ENCODE measurements around the gene MPST. TPM values are rescaled to one million over a fixed set of nuclear protein-coding genes. Genes with fewer than 3 reads are reported as not detected.

Gene MPST
- total RNA-seq, 1 experiment from 2014 or later: 201 TPM

GRCh38 chr22:37053310-37054055, 33.9 kb downstream of the MPST start:
- Histone ChIP-seq H3K27me3 (ENCODE audit: control insufficient read depth, insufficient read depth, low read length) (peaks cover 2% of the 10 kb centered on the region; the same call in 1 of the 2 replicates), H3K4me3 (ENCODE audit: insufficient read depth, low read depth, low read length) (no peak overlapping the region), H3K36me3 (replicated peaks; ENCODE audit: control insufficient read depth, insufficient read depth, low read length) (peaks cover 4% of the 10 kb centered on the region)
- DNase-seq: no peak

GRCh38 chr22:37054056-37054395, 34.5 kb downstream of the MPST start:
- Histone ChIP-seq H3K4me3 (ENCODE audit: insufficient read depth, low read depth, low read length) (no peak overlapping the region), H3K36me3 (replicated peaks; ENCODE audit: control insufficient read depth, insufficient read depth, low read length) (peaks cover 4% of the 10 kb centered on the region), H3K27me3 (ENCODE audit: control insufficient read depth, insufficient read depth, low read length) (peaks cover 2% of the 10 kb centered on the region; the same call in 1 of the 2 replicates)
- DNase-seq: no peak

- H3K27me3 ChIP-seq (ENCODE audit: control insufficient read depth, insufficient read depth, low read length): peaks cover 2% of the 10 kb centered on the region; the same call in 1 of the 2 replicates
- peaks cover 4% of the 10 kb centered on the region for H3K36me3 ChIP-seq (replicated peaks; ENCODE audit: control insufficient read depth, insufficient read depth, low read length)
- DNase-seq: no peak
- no peak overlapping the region for H3K4me3 ChIP-seq (ENCODE audit: insufficient read depth, low read depth, low read length)
Observed at GRCh38 chr22:37054600-37055365, 35.2 kb downstream of the MPST start.

GRCh38 chr22:37056246-37056645, 36.7 kb downstream of the MPST start:
- DNase-seq: no peak
- peaks cover 4% of the 10 kb centered on the region for H3K36me3 ChIP-seq (replicated peaks; ENCODE audit: control insufficient read depth, insufficient read depth, low read length)
- no peak overlapping the region for H3K4me3 ChIP-seq (ENCODE audit: insufficient read depth, low read depth, low read length)
- H3K27me3 ChIP-seq (ENCODE audit: control insufficient read depth, insufficient read depth, low read length): peaks cover 2% of the 10 kb centered on the region; the same call in 1 of the 2 replicates

GRCh38 chr22:37057226-37057625, 37.7 kb downstream of the MPST start:
- Histone ChIP-seq H3K27me3 (ENCODE audit: control insufficient read depth, insufficient read depth, low read length) (peaks cover under 1% of the 10 kb centered on the region; the same call in 1 of the 2 replicates), H3K36me3 (replicated peaks; ENCODE audit: control insufficient read depth, insufficient read depth, low read length) (peaks cover 4% of the 10 kb centered on the region), H3K4me3 (ENCODE audit: insufficient read depth, low read depth, low read length) (no peak overlapping the region)
- DNase-seq: no peak

GRCh38 chr22:37057796-37058510, 38.4 kb downstream of the MPST start:
- peaks cover 4% of the 10 kb centered on the region for H3K36me3 ChIP-seq (replicated peaks; ENCODE audit: control insufficient read depth, insufficient read depth, low read length)
- no peaks in the 10 kb centered on the region for H3K27me3 ChIP-seq (ENCODE audit: control insufficient read depth, insufficient read depth, low read length)
- no peak for DNase-seq
- no peak overlapping the region for H3K4me3 ChIP-seq (ENCODE audit: insufficient read depth, low read depth, low read length)

- no peaks in the 10 kb centered on the region for H3K27me3 ChIP-seq (ENCODE audit: control insufficient read depth, insufficient read depth, low read length)
- H3K36me3 ChIP-seq (replicated peaks; ENCODE audit: control insufficient read depth, insufficient read depth, low read length): peaks cover 4% of the 10 kb centered on the region
- H3K4me3 ChIP-seq (ENCODE audit: insufficient read depth, low read depth, low read length): no peak overlapping the region
Observed at GRCh38 chr22:37058917-37059701, 39.6 kb downstream of the MPST start.

GRCh38 chr22:37059876-37060449, 40.4 kb downstream of the MPST start:
- DNase-seq: no peak
- no peaks in the 10 kb centered on the region for H3K27me3 ChIP-seq (ENCODE audit: control insufficient read depth, insufficient read depth, low read length)
- peaks cover 4% of the 10 kb centered on the region for H3K36me3 ChIP-seq (replicated peaks; ENCODE audit: control insufficient read depth, insufficient read depth, low read length)
- H3K4me3 ChIP-seq (ENCODE audit: insufficient read depth, low read depth, low read length): no peak overlapping the region

More at GRCh38 chr22:37058917-37059701, 39.6 kb downstream of the MPST start:
- DNase-seq: peak; percentile 77

- DNase-seq: no peak
- Histone ChIP-seq H3K27me3 (ENCODE audit: control insufficient read depth, insufficient read depth, low read length) (peaks cover 5% of the 10 kb centered on the region), H3K4me3 (ENCODE audit: insufficient read depth, low read depth, low read length) (no peak overlapping the region), H3K36me3 (replicated peaks; ENCODE audit: control insufficient read depth, insufficient read depth, low read length) (peaks cover 4% of the 10 kb centered on the region)
Observed at GRCh38 chr22:37060801-37061610, 41.5 kb downstream of the MPST start.

- DNase-seq: no peak
- Histone ChIP-seq H3K36me3 (replicated peaks; ENCODE audit: control insufficient read depth, insufficient read depth, low read length) (peaks cover 3% of the 10 kb centered on the region), H3K27me3 (ENCODE audit: control insufficient read depth, insufficient read depth, low read length) (peaks cover 5% of the 10 kb centered on the region), H3K4me3 (ENCODE audit: insufficient read depth, low read depth, low read length) (no peak overlapping the region)
Observed at GRCh38 chr22:37061611-37062375, 42.3 kb downstream of the MPST start.

GRCh38 chr22:37062376-37062675, 42.8 kb downstream of the MPST start:
- H3K4me3 ChIP-seq (ENCODE audit: insufficient read depth, low read depth, low read length): no peak overlapping the region
- H3K27me3 ChIP-seq (ENCODE audit: control insufficient read depth, insufficient read depth, low read length): peaks cover 6% of the 10 kb centered on the region
- no peaks in the 10 kb centered on the region; the same call in none of the 2 replicates for H3K36me3 ChIP-seq (replicated peaks; ENCODE audit: control insufficient read depth, insufficient read depth, low read length)
- peak; percentile 86 for DNase-seq

- H3K4me3 ChIP-seq (ENCODE audit: insufficient read depth, low read depth, low read length): no peak overlapping the region
- H3K27me3 ChIP-seq (ENCODE audit: control insufficient read depth, insufficient read depth, low read length): peaks cover 8% of the 10 kb centered on the region
- no peaks in the 10 kb centered on the region; the same call in 1 of the 2 replicates for H3K36me3 ChIP-seq (replicated peaks; ENCODE audit: control insufficient read depth, insufficient read depth, low read length)
- peak; percentile 75 for DNase-seq
Observed at GRCh38 chr22:37062702-37063381, 43.3 kb downstream of the MPST start.

Data from H7 (cell line).